ENCODE data around the gene CLK3. TPM values are rescaled to one million over a fixed set of nuclear protein-coding genes. Genes with fewer than 3 reads are reported as not detected.

The CLK3 gene
- total RNA-seq, 1 donor from 2014 or later: 73.6 TPM

DNA sequence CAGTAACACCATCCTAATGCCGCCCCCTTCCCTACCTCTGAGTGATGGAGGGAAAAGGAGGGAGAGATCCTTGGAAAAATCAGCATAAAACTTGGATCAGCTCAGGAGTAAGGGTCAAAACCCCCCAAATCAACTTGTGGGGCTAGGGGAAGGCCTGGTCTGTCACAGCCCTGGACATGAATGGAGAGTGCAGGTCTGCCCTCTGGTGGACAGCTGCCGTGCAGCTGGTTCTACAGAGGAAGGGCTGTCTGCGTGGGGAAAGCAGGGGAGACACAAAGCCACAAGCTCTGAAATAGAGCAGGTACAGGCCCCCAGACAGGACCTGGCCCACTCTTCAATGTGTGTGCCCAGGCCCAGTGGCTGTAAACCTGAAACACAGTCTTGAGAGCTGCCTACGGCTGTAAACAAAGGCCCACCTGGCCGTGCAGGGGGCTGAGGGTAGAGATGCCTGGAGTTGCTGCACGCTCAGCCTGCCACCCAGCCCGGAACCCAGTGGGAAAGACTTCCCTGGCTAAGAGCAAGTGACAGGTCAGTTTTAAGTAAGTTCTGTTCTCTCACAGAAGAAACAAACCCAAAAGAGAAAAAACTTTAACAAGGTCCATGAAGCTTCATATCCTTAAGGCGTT, 16.4 kb downstream of the CLK3 start:
- H3K36me3 Mint-ChIP-seq: peaks cover 31% of the 10 kb centered on the region
- no peak overlapping the region for H3K4me3 Mint-ChIP-seq
- TF ChIP-seq, protein P1, sequence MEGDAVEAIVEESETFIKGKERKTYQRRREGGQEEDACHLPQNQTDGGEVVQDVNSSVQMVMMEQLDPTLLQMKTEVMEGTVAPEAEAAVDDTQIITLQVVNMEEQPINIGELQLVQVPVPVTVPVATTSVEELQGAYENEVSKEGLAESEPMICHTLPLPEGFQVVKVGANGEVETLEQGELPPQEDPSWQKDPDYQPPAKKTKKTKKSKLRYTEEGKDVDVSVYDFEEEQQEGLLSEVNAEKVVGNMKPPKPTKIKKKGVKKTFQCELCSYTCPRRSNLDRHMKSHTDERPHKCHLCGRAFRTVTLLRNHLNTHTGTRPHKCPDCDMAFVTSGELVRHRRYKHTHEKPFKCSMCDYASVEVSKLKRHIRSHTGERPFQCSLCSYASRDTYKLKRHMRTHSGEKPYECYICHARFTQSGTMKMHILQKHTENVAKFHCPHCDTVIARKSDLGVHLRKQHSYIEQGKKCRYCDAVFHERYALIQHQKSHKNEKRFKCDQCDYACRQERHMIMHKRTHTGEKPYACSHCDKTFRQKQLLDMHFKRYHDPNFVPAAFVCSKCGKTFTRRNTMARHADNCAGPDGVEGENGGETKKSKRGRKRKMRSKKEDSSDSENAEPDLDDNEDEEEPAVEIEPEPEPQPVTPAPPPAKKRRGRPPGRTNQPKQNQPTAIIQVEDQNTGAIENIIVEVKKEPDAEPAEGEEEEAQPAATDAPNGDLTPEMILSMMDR (conservative IDR thresholded peaks at IDR 0.05): peak; percentile 90
- no peaks in the 10 kb centered on the region for H3K4me1 Mint-ChIP-seq (ENCODE audit: unreplicated experiment)
- peak overlapping the region; percentile 55 for H3K27ac Mint-ChIP-seq
- no peaks in the 10 kb centered on the region for H3K27me3 Mint-ChIP-seq
- no peak for DNase-seq (ENCODE audit: extremely low spot score, unreplicated experiment)
- H3K9me3 Mint-ChIP-seq: no peaks in the 10 kb centered on the region

- Mint-ChIP-seq H3K4me1 (ENCODE audit: unreplicated experiment) (no peaks in the 10 kb centered on the region), H3K27ac (peak overlapping the region; percentile 55), H3K4me3 (no peak overlapping the region), H3K9me3 (no peaks in the 10 kb centered on the region), H3K36me3 (peaks cover 31% of the 10 kb centered on the region), H3K27me3 (no peaks in the 10 kb centered on the region)
- DNase-seq (ENCODE audit: extremely low spot score, unreplicated experiment): no peak
- TF ChIP-seq, protein P1 (conservative IDR thresholded peaks at IDR 0.05): no peak
Observed at GRCh38 chr15:74632601-74633000, 17.0 kb downstream of the CLK3 start.

DNA sequence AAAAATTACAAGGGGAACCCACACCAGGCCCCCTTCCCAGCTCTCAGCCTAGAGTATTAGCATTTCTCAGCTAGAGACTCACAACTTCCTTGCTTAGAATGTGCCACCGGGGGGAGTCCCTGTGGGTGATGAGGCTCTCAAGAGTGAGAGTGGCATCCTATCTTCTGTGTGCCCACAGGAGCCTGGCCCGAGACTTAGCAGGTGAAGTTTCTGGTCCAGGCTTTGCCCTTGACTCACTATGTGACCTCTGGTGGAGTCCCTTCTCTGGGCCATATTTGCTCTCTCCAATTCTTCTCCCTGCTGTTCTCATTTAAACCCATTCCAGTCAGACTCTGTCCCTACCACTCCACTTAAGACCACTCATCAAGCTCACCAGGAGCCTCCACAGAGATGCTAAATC, 18.1 kb downstream of the CLK3 start:
- Mint-ChIP-seq H3K4me1 (ENCODE audit: unreplicated experiment) (peaks cover 5% of the 10 kb centered on the region), H3K27ac (no peak overlapping the region), H3K9me3 (no peaks in the 10 kb centered on the region), H3K36me3 (peaks cover 34% of the 10 kb centered on the region), H3K27me3 (no peaks in the 10 kb centered on the region), H3K4me3 (no peak overlapping the region)
- TF ChIP-seq, protein P1 (conservative IDR thresholded peaks at IDR 0.05): no peak
- no peak for DNase-seq (ENCODE audit: extremely low spot score, unreplicated experiment)

DNA sequence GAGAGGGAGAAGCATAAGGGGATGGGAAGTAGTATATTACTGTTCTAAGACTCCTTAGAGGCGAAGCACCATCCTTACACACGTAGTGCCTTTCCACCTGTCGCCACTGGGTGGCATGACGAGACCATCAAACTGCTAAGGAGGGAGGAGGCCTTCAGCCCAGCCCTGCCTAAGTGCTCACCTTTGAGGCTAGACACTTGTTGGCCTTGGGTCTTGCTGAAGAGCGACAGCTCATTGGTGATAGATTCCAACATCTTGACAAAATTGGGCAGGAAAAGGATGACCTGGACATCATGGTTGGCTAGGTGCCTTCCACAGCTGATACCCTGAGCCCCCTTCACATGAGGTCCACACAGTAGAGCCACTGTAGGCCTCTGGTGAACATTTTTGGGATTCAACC, 19.6 kb downstream of the CLK3 start:
- no peaks in the 10 kb centered on the region for H3K27me3 Mint-ChIP-seq
- TF ChIP-seq, protein P1 (conservative IDR thresholded peaks at IDR 0.05): peak; percentile 94
- H3K9me3 Mint-ChIP-seq: no peaks in the 10 kb centered on the region
- peaks cover 5% of the 10 kb centered on the region for H3K4me1 Mint-ChIP-seq (ENCODE audit: unreplicated experiment)
- peaks cover 34% of the 10 kb centered on the region for H3K36me3 Mint-ChIP-seq
- no peak overlapping the region for H3K27ac Mint-ChIP-seq
- no peak for DNase-seq (ENCODE audit: extremely low spot score, unreplicated experiment)
- no peak overlapping the region for H3K4me3 Mint-ChIP-seq

DNA sequence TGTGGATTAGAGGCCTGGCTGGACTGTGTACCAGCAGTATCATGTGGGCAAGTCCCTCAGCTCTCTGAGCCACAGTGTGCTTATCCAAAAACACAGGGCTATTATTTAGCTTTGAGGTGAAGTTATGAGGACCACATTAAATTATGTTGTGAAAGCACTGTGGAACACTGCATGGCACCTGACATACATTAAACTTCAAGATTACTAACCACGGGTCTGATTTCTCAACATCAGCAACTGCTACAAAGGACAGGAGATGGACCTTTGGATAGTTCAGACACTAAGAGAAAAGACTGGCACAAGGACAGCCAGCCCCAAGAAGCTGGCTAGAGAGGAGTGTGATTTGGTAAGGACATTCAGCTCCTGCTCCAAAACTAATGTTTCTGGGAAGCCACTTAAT, 21.3 kb downstream of the CLK3 start:
- Mint-ChIP-seq H3K4me1 (ENCODE audit: unreplicated experiment) (peaks cover 15% of the 10 kb centered on the region), H3K4me3 (no peak overlapping the region), H3K36me3 (peaks cover 40% of the 10 kb centered on the region), H3K27me3 (no peaks in the 10 kb centered on the region), H3K9me3 (no peaks in the 10 kb centered on the region), H3K27ac (peak overlapping the region; percentile 36)
- TF ChIP-seq, protein P1 (conservative IDR thresholded peaks at IDR 0.05): no peak
- no peak for DNase-seq (ENCODE audit: extremely low spot score, unreplicated experiment)
